Prostate gland (tissue), 2 donors: ENCODE results near the gene ZBTB44.

Source experiments
- POLR2A ChIP-seq: fragments of 450-650 bp; IDR thresholded peaks from one replicate; pipeline ENCODE4 v1.6.1; 2016; ENCODE audit warnings: antibody characterized with exemption, mild to moderate bottlenecking
- POLR2AphosphoS5 ChIP-seq: sonication (generic); formaldehyde crosslinking; IDR thresholded peaks from one replicate; pipeline ENCODE4 v1.6.1; 2017; ENCODE audit warnings: antibody characterized with exemption
- TF ChIP-seq, protein P1 (sequence below), 4 experiments: fragments of 200-600 bp in 2 of 4; fragments of 450-650 bp in 2 of 4; sonication (generic) in 2 of 4; IDR thresholded peaks; 1 replicate in 3 of 4; 2 replicates in 1 of 4; pipeline ENCODE4 v1.5.1; 2016 to 2019; ENCODE audit warnings: antibody characterized with exemption in 4 of 4, mild to moderate bottlenecking in 2 of 4, moderate library complexity in 2 of 4

DNA sequence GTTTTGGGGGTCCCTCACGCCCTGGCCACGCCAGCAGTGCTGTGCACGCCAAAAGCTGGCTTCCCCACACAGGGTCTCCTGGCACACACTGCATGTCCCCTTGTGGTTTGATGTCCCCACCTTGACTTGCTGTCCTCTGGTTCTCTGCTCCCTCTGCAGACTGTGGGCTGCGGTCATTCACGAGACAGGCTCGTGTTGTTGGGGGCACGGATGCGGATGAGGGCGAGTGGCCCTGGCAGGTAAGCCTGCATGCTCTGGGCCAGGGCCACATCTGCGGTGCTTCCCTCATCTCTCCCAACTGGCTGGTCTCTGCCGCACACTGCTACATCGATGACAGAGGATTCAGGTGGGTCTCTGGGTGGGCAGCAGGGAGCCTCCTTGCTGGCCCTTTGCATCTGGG lies 114.9 kb downstream of the ZBTB44 start:
- TF ChIP-seq, protein P1, sequence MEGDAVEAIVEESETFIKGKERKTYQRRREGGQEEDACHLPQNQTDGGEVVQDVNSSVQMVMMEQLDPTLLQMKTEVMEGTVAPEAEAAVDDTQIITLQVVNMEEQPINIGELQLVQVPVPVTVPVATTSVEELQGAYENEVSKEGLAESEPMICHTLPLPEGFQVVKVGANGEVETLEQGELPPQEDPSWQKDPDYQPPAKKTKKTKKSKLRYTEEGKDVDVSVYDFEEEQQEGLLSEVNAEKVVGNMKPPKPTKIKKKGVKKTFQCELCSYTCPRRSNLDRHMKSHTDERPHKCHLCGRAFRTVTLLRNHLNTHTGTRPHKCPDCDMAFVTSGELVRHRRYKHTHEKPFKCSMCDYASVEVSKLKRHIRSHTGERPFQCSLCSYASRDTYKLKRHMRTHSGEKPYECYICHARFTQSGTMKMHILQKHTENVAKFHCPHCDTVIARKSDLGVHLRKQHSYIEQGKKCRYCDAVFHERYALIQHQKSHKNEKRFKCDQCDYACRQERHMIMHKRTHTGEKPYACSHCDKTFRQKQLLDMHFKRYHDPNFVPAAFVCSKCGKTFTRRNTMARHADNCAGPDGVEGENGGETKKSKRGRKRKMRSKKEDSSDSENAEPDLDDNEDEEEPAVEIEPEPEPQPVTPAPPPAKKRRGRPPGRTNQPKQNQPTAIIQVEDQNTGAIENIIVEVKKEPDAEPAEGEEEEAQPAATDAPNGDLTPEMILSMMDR (IDR thresholded peaks at IDR 0.05): no peak
- TF ChIP-seq POLR2AphosphoS5: no peak
- TF ChIP-seq POLR2A: no peak
